H1 (cell line): ENCODE data around the gene NCEH1. TPM values are rescaled to one million over a fixed set of nuclear protein-coding genes. Genes with fewer than 3 reads are reported as not detected.

Experiments used
- CTCF ChIA-PET: fragments of 300-600 bp; sonication (Branson Sonifier 250); formaldehyde crosslinking; loops from one replicate; lab custom pipeline; 2021; ENCODE audit not compliant: partially characterized antibody; lab: Charles Lee
- POLR2A ChIA-PET: fragments of 300-600 bp; sonication (Branson Sonifier 250); formaldehyde crosslinking; loops from one replicate; lab custom pipeline; 2021; ENCODE audit warnings: inconsistent platforms; ENCODE audit not compliant: partially characterized antibody; lab: Charles Lee
- DNase-seq, 2 experiments: peaks; one replicate each; pipeline versions ENCODE4 v3.0.0 to v3.0.0-alpha.2; 2010 to 2022; ENCODE audit warnings: low spot score in 2 of 2, low read depth in 1 of 2, mixed read lengths in 1 of 2
- FAIRE-seq: peaks from 2 replicates; lab custom pipeline; 2011; peaks lifted over from hg19 to GRCh38; lab: Jason Lieb, UNC
- H2AFZ ChIP-seq: 2 replicates; pipeline ENCODE4 v1.8.1; 2012; ENCODE audit warnings: low read length, inconsistent platforms
- H2AK5ac ChIP-seq: 2 replicates; pipeline ENCODE4 v1.6.1; 2013; ENCODE audit warnings: low read depth, low read length
- H2BK120ac ChIP-seq: replicated peaks from 2 replicates; pipeline ENCODE3; 2013; ENCODE audit warnings: low read depth, low read length, inconsistent platforms
- H2BK12ac ChIP-seq: 2 replicates; pipeline ENCODE4 v1.6.1; 2013; ENCODE audit warnings: low read depth, low read length
- H2BK15ac ChIP-seq: 2 replicates; pipeline ENCODE4 v1.6.1; 2013; ENCODE audit warnings: low read length
- H2BK20ac ChIP-seq: 2 replicates; pipeline ENCODE4 v1.6.1; 2013; ENCODE audit warnings: low read length
- H2BK5ac ChIP-seq: 2 replicates; pipeline ENCODE4 v1.6.1; 2013; ENCODE audit warnings: low read depth, low read length
- H3K14ac ChIP-seq: 2 replicates; pipeline ENCODE4 v1.6.1; 2013; ENCODE audit warnings: inconsistent platforms; ENCODE audit not compliant: insufficient read length
- H3K18ac ChIP-seq: 2 replicates; pipeline ENCODE4 v1.6.1; 2013; ENCODE audit warnings: low read length; ENCODE audit errors: extremely low read depth
- H3K23ac ChIP-seq: 2 replicates; pipeline ENCODE4 v1.6.1; 2013; ENCODE audit warnings: inconsistent platforms; ENCODE audit not compliant: insufficient read length
- H3K23me2 ChIP-seq: 2 replicates; pipeline ENCODE4 v1.6.1; 2013; ENCODE audit warnings: low read depth, low read length
- H3K27ac ChIP-seq: 2 replicates; pipeline ENCODE4 v1.6.1; 2011; ENCODE audit warnings: low read depth, low read length, inconsistent platforms
- H3K27me3 ChIP-seq, 4 experiments: replicated peaks in 1 of 4; 1 replicate in 1 of 4; 2 replicates in 3 of 4; pipeline versions ENCODE4 v1.6.1 to v1.8.1; 2011 to 2013; ENCODE audit warnings: low read length in 3 of 4, mild to moderate bottlenecking in 3 of 4, inconsistent platforms in 2 of 4, mixed read lengths in 2 of 4, moderate library complexity in 1 of 4; ENCODE audit not compliant: control insufficient read depth in 3 of 4, insufficient read depth in 3 of 4; ENCODE audit errors: extremely low read depth in 1 of 4
- H3K36me3 ChIP-seq, 4 experiments: 2 replicates each; pipeline versions ENCODE4 v1.6.1 to v1.8.1; 2011 to 2013; ENCODE audit warnings: mild to moderate bottlenecking in 4 of 4, low read length in 3 of 4, moderate library complexity in 2 of 4, control low read depth in 1 of 4, inconsistent platforms in 1 of 4; ENCODE audit not compliant: insufficient read depth in 4 of 4, control insufficient read depth in 2 of 4
- H3K4ac ChIP-seq: replicated peaks from 2 replicates; pipeline ENCODE3; 2013; ENCODE audit warnings: low read length, low read depth, mixed read lengths, inconsistent platforms; ENCODE audit not compliant: insufficient read length
- H3K4me1 ChIP-seq, 4 experiments: replicated peaks in 1 of 4; 1 replicate in 1 of 4; 2 replicates in 3 of 4; pipeline versions ENCODE4 v1.6.1 to v1.8.1; 2011 to 2013; ENCODE audit warnings: low read length in 3 of 4, inconsistent platforms in 2 of 4, mixed read lengths in 1 of 4; ENCODE audit not compliant: insufficient read depth in 4 of 4, control insufficient read depth in 3 of 4
- H3K4me2 ChIP-seq, 2 experiments: 2 replicates each; pipeline versions ENCODE4 v1.6.1 to v1.8.1; 2011 to 2013; ENCODE audit warnings: low read depth in 2 of 2, low read length in 2 of 2, control low read depth in 1 of 2, inconsistent platforms in 1 of 2, mild to moderate bottlenecking in 1 of 2; ENCODE audit not compliant: insufficient read depth in 1 of 2
- H3K4me3 ChIP-seq, 4 experiments: fragments of 200-600, 300-600 bp in 1 of 4; sonication (generic), shearing (Covaris generic), sonication (Bioruptor Twin) in 1 of 4; 2 replicates each; pipeline versions ENCODE4 v1.5.1 to v1.8.1; 2011 to 2016; ENCODE audit warnings: low read length in 4 of 4, low read depth in 3 of 4, control low read depth in 2 of 4, inconsistent platforms in 2 of 4, mild to moderate bottlenecking in 2 of 4, mixed read lengths in 1 of 4, moderate library complexity in 1 of 4; ENCODE audit not compliant: insufficient read depth in 2 of 4; ENCODE audit errors: extremely low read depth in 1 of 4
- H3K56ac ChIP-seq: replicated peaks from 2 replicates; pipeline ENCODE3; 2013; ENCODE audit warnings: low read depth, mild to moderate bottlenecking, mixed read lengths, low read length, inconsistent platforms; ENCODE audit not compliant: insufficient read length
- H3K79me1 ChIP-seq: 2 replicates; pipeline ENCODE4 v1.6.1; 2013; ENCODE audit warnings: low read depth, low read length, control low read depth
- H3K79me2 ChIP-seq, 2 experiments: 2 replicates each; pipeline versions ENCODE4 v1.6.1 to v1.8.1; 2012 to 2013; ENCODE audit warnings: low read length in 2 of 2, mild to moderate bottlenecking in 2 of 2, inconsistent platforms in 1 of 2; ENCODE audit not compliant: insufficient read depth in 2 of 2, control insufficient read depth in 1 of 2
- H3K9ac ChIP-seq, 4 experiments: replicated peaks in 1 of 4; 1 replicate in 1 of 4; 2 replicates in 3 of 4; pipeline versions ENCODE4 v1.6.1 to v1.8.1; 2011 to 2013; ENCODE audit warnings: low read depth in 3 of 4, low read length in 3 of 4, control low read depth in 2 of 4, mild to moderate bottlenecking in 2 of 4, moderate library complexity in 2 of 4, inconsistent platforms in 1 of 4; ENCODE audit errors: extremely low read depth in 1 of 4
- H3K9me3 ChIP-seq, 2 experiments: 2 replicates each; pipeline versions ENCODE4 v1.6.1 to v1.8.1; 2012 to 2013; ENCODE audit warnings: mild to moderate bottlenecking in 2 of 2, moderate library complexity in 2 of 2, control low read depth in 1 of 2, inconsistent platforms in 1 of 2, low read depth in 1 of 2, low read length in 1 of 2, mixed read lengths in 1 of 2; ENCODE audit not compliant: insufficient read depth in 2 of 2
- H4K20me1 ChIP-seq, 2 experiments: replicated peaks in 1 of 2; 2 replicates each; pipeline versions ENCODE3 to v1.8.1; 2011 to 2013; ENCODE audit warnings: inconsistent platforms in 2 of 2, low read length in 2 of 2, mild to moderate bottlenecking in 1 of 2; ENCODE audit not compliant: insufficient read depth in 2 of 2, control insufficient read depth in 1 of 2
- H4K5ac ChIP-seq: 2 replicates; pipeline ENCODE4 v1.6.1; 2013; ENCODE audit warnings: low read length, low read depth, mixed read lengths, inconsistent platforms; ENCODE audit not compliant: insufficient read length
- H4K8ac ChIP-seq: 2 replicates; pipeline ENCODE4 v1.8.0; 2013; ENCODE audit warnings: mild to moderate bottlenecking, moderate library complexity, low read length, inconsistent platforms; ENCODE audit not compliant: insufficient read depth; ENCODE audit errors: extremely low read depth
- H4K91ac ChIP-seq: replicated peaks from 2 replicates; pipeline ENCODE3; 2013; ENCODE audit warnings: low read length, mixed read lengths, inconsistent platforms; ENCODE audit not compliant: insufficient read length
- CEBPB ChIP-seq: IDR thresholded peaks from 2 replicates; pipeline ENCODE4 v1.6.1; 2012; ENCODE audit warnings: low read depth, low read length
- CTCF ChIP-seq, 3 experiments: IDR thresholded peaks; 1 replicate in 2 of 3; 2 replicates in 1 of 3; pipeline versions ENCODE4 v1.5.1 to v1.6.1; 2011; ENCODE audit warnings: low read length in 3 of 3, mild to moderate bottlenecking in 3 of 3, inconsistent platforms in 2 of 3, low read depth in 1 of 3, moderate library complexity in 1 of 3; ENCODE audit not compliant: insufficient read depth in 1 of 3; ENCODE audit errors: control extremely low read depth in 1 of 3
- EZH2 ChIP-seq: fragments of 200-600 bp; sonication (generic); IDR thresholded peaks from 2 replicates; pipeline ENCODE4 v1.7.1; 2012; ENCODE audit warnings: low read depth, mild to moderate bottlenecking, moderate library complexity, low read length, inconsistent platforms; ENCODE audit not compliant: severe bottlenecking
- POU5F1 ChIP-seq: IDR thresholded peaks from 2 replicates; pipeline ENCODE4 v1.6.1; 2011; ENCODE audit warnings: low read depth, mild to moderate bottlenecking, low read length, moderate library complexity
- RAD21 ChIP-seq, 2 experiments: IDR thresholded peaks in 1 of 2; conservative IDR thresholded peaks in 1 of 2; 2 replicates each; pipeline ENCODE4 v1.6.1; 2011; ENCODE audit warnings: low read depth in 2 of 2, low read length in 2 of 2, improper control_type of control experiment in 1 of 2, inconsistent platforms in 1 of 2, mild to moderate bottlenecking in 1 of 2, moderate library complexity in 1 of 2
- SIN3A ChIP-seq, 2 experiments: IDR thresholded peaks in 1 of 2; conservative IDR thresholded peaks in 1 of 2; 2 replicates each; pipeline ENCODE4 v1.6.1; 2011 to 2012; ENCODE audit warnings: low read length in 2 of 2, improper control_type of control experiment in 1 of 2, low read depth in 1 of 2, mild to moderate bottlenecking in 1 of 2
- WGBS, 2 experiments: shearing (Covaris generic) in 1 of 2; methylation state at CpG; one replicate each; pipeline versions ENCODE4 v1.1.6 to v1.1.7; 2013 to 2015; ENCODE audit warnings: low lambda C conversion rate in 2 of 2, mixed read lengths in 2 of 2, inconsistent platforms in 1 of 2, low coverage in 1 of 2, missing lambda C conversion rate in 1 of 2; ENCODE audit not compliant: insufficient replicate concordance in 2 of 2, insufficient coverage in 1 of 2, insufficient read length in 1 of 2; ENCODE audit errors: extremely low coverage in 1 of 2, missing lambda C conversion rate in 1 of 2; 5-methylcytosine and 5-hydroxymethylcytosine counted together
- polyA plus RNA-seq, 7 experiments: library from polyadenylated mRNA; depleted of rRNA in 3 of 7; stranded (reverse) in 5 of 7; unstranded in 2 of 7; fragments of >200 nt in 5 of 7; fragments of 200-250 nt in 2 of 7; gene quantifications; 1 replicate in 5 of 7; 2 replicates in 1 of 7; 4 replicates in 1 of 7; pipeline versions ENCODE4 v1.2.1 to v1.2.3, GENCODE V29; 2011 to 2013; ENCODE audit warnings: missing spikeins in 2 of 7, mixed read lengths in 2 of 7
- total RNA-seq: library from RNA; stranded (reverse); fragmentation: NEBNext Ultra II Directional; extraction: Animal tissue kit (Norgen Biotek cat#: 25700); gene quantifications from 2 replicates; pipeline ENCODE4 v1.2.1, GENCODE V29; 2021

The NCEH1 gene
- total and polyA plus RNA-seq, 2 of the 8 experiments (the other 6 are each of a cell fraction or from before 2014, with no cell fraction given), result 2.2 to 6.4 TPM

DNA sequence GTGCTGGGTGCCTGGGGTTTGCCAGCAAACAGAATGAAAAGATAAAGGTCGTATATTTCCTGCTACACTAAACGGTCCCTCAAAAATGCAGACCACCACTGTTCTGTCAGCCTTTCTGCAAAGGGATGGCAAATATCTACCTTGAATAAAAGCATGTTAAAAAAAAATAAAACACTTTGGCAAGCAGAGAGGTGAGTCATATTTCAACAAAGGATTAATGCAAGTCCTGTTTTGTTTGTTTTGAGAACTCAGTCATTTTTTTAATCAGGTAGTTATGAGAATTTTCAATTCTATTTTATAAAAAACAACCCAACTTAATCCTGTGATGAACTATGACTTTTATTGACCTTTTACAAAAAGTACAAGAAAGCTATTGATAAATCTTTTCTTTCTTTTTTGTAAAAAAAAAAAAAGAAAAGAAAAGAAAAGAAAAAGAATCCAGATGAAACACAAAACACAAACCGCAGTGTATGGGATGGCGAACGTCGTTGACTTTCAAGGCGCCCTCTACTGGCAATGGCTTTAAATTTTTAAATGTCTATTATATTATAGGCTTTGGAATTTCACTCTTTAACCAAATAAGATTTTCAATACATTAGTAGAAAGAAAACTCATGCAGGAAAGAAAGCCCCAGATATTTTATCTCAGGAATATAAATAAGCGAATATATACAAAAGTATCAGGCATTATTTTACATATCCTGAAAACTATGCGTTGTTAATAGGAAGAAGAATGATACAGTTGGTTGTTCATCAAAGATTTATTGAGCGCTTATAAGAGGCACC lies 87.8 kb downstream of the NCEH1 start:
- CTCF ChIA-PET, result interaction anchor here (0.7 to 3.7 kb wide), 23 partner anchors 8 to 838 kb away, joined by 3 to 28 read pairs (median 4); no protein-coding TSS in a partner anchor
- Histone ChIP-seq H3K79me2 (no peaks in the 10 kb centered on the region), H3K79me1 (no peaks in the 10 kb centered on the region), H4K91ac (no peak overlapping the region), H3K4me2 (no peak overlapping the region), H2BK15ac (no peak overlapping the region), H3K23me2 (no peaks in the 10 kb centered on the region; the same call in 1 of the 2 replicates), H2BK20ac (no peak overlapping the region), H3K23ac (no peak overlapping the region), H4K8ac (no peak overlapping the region), H3K14ac (no peak overlapping the region), H2AK5ac (no peak overlapping the region), H2BK120ac (no peak overlapping the region), H3K27ac (no peak overlapping the region), H3K56ac (no peak overlapping the region), H3K18ac (no peak overlapping the region; the same call in 1 of the 2 replicates), H3K4me1 (peaks cover 0 to 4% (median 2%) of the 10 kb centered on the region in 4 experiments; a peak in 2 of 7 replicates), H4K20me1 (no peaks in the 10 kb centered on the region), H3K4ac (no peak overlapping the region), H3K27me3 (no peaks in the 10 kb centered on the region), H2AFZ (0 out of 2 replicates have a peak overlapping the region, but pooled peaks have one; percentile 12), H3K9ac (no peak overlapping the region), H4K5ac (no peak overlapping the region), H3K4me3 (no peak overlapping the region), H2BK12ac (no peak overlapping the region), H2BK5ac (no peak overlapping the region), H3K9me3 (no peaks in the 10 kb centered on the region), H3K36me3 (no peaks in the 10 kb centered on the region)
- WGBS, 2 experiments, result 47% methylated on average over 10 of the region's 10 CpGs; no CpG with 5 or more reads in 1 of the 2 experiments
- FAIRE-seq, result no peak
- no peak for DNase-seq
- POLR2A ChIA-PET, result interaction anchor here (0.7 kb wide), 1 partner anchor 697 kb away, joined by 3 read pairs; no protein-coding TSS in a partner anchor
- TF ChIP-seq POU5F1, result no peak
- no peak for TF ChIP-seq EZH2
- TF ChIP-seq RAD21 (IDR thresholded peaks at IDR 0.05 in 1 of 2, conservative IDR thresholded peaks at IDR 0.05 in 1 of 2; ENCODE audit: low read depth in 2 of 2, low read length in 2 of 2), result peak; percentile 40 to 45
- no peak for TF ChIP-seq SIN3A (conservative IDR thresholded peaks at IDR 0.05 in 1 of 2, IDR thresholded peaks at IDR 0.05 in 1 of 2; ENCODE audit: low read depth in 1 of 2, low read length in 2 of 2)
- peak; percentile 18 to 42 (median 28); a peak in 3 of 4 replicates for TF ChIP-seq CTCF (IDR thresholded peaks at IDR 0.05; ENCODE audit: control extremely low read depth in 1 of 3, insufficient read depth in 1 of 3, low read depth in 1 of 3, low read length in 3 of 3)
- TF ChIP-seq CEBPB, result no peak
